ENCODE results near the gene COX8A.

COX8A gene

DNA sequence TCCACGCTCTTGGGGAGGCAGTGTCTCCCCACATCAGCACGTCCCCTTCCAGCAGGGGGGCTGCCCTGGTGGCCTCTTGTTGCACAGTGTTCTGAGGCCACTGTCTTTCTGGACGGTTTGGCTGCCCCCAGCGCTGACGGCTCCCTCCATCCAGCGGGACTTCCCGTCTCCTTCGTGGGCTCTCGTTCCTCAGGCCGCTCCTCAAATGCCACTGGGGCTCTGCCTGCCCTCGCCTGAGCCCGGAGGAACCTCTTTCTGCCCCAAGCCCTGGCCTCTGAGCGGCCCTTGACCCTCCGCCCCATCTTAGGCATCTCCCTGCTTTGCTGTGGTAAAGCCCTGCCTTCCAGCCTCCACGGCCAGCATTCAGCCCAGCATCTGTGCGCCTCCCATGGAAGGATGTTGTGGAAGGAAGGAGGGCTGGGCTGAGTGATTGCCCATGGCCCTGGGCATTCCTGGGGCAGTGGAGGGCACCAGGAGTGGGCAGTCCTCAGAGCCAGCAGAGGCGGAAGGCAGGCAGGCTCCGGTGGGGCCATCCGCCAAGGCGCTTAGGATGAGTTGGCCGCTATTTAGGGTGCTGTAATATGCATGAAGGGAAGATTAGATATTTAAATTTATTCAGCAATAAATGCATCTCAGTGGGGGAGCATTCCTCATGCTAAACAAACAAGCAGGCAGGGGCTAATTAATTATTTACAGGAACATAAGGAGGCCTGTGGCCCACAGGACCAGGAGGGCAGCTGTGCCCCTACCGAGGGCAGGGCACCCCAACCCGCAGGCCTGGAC, 29.6 kb downstream of the COX8A start:
- Histone ChIP-seq H2AFZ (ENCODE audit: low read depth, low read length, severe bottlenecking) (no peak overlapping the region), H3K9ac (ENCODE audit: low read length) (no peak overlapping the region), H3F3A (ENCODE audit: insufficient read depth) (no peaks in the 10 kb centered on the region), H3K36me3 (ENCODE audit: low read length) (no peaks in the 10 kb centered on the region), H3K9me3 (ENCODE audit: insufficient read depth, low read length) (no peaks in the 10 kb centered on the region), H3K27ac (ENCODE audit: low read depth, low read length) (no peak overlapping the region), H3K4me3 (ENCODE audit: insufficient read depth, low read length, poor library complexity, severe bottlenecking) (no peak overlapping the region), H3K9me2 (replicated peaks; ENCODE audit: insufficient read depth, low read length) (no peaks in the 10 kb centered on the region), H3K27me3 (ENCODE audit: low read length) (no peaks in the 10 kb centered on the region), H4K20me1 (ENCODE audit: low read depth, low read length) (no peaks in the 10 kb centered on the region), H3K4me2 (ENCODE audit: low read depth, low read length, poor library complexity, severe bottlenecking) (no peak overlapping the region), H3K79me2 (ENCODE audit: insufficient read depth, low read length) (no peaks in the 10 kb centered on the region)
- TF ChIP-seq EZH2phosphoT487 (conservative IDR thresholded peaks at IDR 0.05; ENCODE audit: low read length), result no peak
- TF ChIP-seq CTCF (IDR thresholded peaks at IDR 0.05; ENCODE audit: insufficient read depth, low read length, poor library complexity, severe bottlenecking), result no peak

DNA sequence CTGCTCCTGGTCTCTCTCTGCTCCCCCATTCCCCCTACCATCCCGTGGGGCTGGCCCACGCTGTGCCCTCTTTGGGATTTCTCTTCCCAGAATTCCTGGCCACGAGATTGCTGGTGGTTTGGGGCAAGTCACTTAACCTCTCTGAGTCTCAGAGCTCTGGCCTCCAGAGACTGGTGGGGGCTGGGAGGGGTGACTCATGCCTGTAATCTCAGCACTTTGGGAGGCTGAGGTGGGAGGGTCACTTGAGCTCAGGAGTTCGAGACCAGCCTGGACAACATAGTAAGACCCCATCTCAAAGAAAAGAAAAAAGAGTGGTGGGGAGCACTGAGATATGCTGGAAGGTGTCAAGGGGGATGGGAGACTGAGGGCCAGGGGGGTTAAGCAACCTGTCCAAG, 30.2 kb downstream of the COX8A start:
- H3F3A ChIP-seq (ENCODE audit: insufficient read depth), result no peaks in the 10 kb centered on the region
- H3K9me3 ChIP-seq (ENCODE audit: insufficient read depth, low read length), result no peaks in the 10 kb centered on the region
- no peak for TF ChIP-seq CTCF (IDR thresholded peaks at IDR 0.05; ENCODE audit: insufficient read depth, low read length, poor library complexity, severe bottlenecking)
- no peak for TF ChIP-seq EZH2phosphoT487 (conservative IDR thresholded peaks at IDR 0.05; ENCODE audit: low read length)
- H3K27ac ChIP-seq (ENCODE audit: low read depth, low read length), result no peak overlapping the region
- no peak overlapping the region for H3K4me3 ChIP-seq (ENCODE audit: insufficient read depth, low read length, poor library complexity, severe bottlenecking)
- H3K4me2 ChIP-seq (ENCODE audit: low read depth, low read length, poor library complexity, severe bottlenecking), result no peak overlapping the region
- no peaks in the 10 kb centered on the region for H3K27me3 ChIP-seq (ENCODE audit: low read length)
- no peak overlapping the region for H3K9ac ChIP-seq (ENCODE audit: low read length)
- no peaks in the 10 kb centered on the region for H3K79me2 ChIP-seq (ENCODE audit: insufficient read depth, low read length)
- no peaks in the 10 kb centered on the region for H3K36me3 ChIP-seq (ENCODE audit: low read length)
- no peak overlapping the region for H2AFZ ChIP-seq (ENCODE audit: low read depth, low read length, severe bottlenecking)
- no peaks in the 10 kb centered on the region for H3K9me2 ChIP-seq (replicated peaks; ENCODE audit: insufficient read depth, low read length)
- no peaks in the 10 kb centered on the region for H4K20me1 ChIP-seq (ENCODE audit: low read depth, low read length)

DNA sequence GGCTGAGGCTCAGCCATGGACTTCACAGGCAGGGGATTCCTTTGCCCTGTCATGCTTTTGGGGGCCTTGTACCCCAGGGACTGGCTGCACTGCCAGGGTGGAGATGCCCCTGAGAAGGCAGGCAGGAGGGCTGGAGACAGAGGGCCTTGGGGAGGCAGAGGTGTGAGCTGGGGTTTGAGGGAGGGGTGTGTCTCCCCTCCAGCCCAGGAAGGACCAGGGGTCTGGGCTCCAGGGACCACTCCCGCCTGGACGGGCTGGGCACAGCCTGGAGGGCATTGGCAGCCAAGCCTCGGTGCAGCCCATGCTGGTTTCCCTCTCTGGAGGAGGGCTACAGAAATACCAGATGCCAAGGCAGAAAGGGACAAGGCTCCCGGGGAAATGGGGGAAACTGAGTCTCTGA, 31.3 kb downstream of the COX8A start:
- Histone ChIP-seq H3K9me3 (ENCODE audit: insufficient read depth, low read length) (peaks cover 7% of the 10 kb centered on the region; the same call in 1 of the 2 replicates), H3K4me2 (ENCODE audit: low read depth, low read length, poor library complexity, severe bottlenecking) (no peak overlapping the region), H3K9me2 (replicated peaks; ENCODE audit: insufficient read depth, low read length) (no peaks in the 10 kb centered on the region), H3K27me3 (ENCODE audit: low read length) (no peaks in the 10 kb centered on the region), H2AFZ (ENCODE audit: low read depth, low read length, severe bottlenecking) (no peak overlapping the region), H3K36me3 (ENCODE audit: low read length) (no peaks in the 10 kb centered on the region), H3K4me3 (ENCODE audit: insufficient read depth, low read length, poor library complexity, severe bottlenecking) (no peak overlapping the region), H3K79me2 (ENCODE audit: insufficient read depth, low read length) (no peaks in the 10 kb centered on the region), H3F3A (ENCODE audit: insufficient read depth) (no peaks in the 10 kb centered on the region), H3K9ac (ENCODE audit: low read length) (no peak overlapping the region), H3K27ac (ENCODE audit: low read depth, low read length) (no peak overlapping the region), H4K20me1 (ENCODE audit: low read depth, low read length) (no peaks in the 10 kb centered on the region)
- TF ChIP-seq CTCF (IDR thresholded peaks at IDR 0.05; ENCODE audit: insufficient read depth, low read length, poor library complexity, severe bottlenecking) (no peak), EZH2phosphoT487 (conservative IDR thresholded peaks at IDR 0.05; ENCODE audit: low read length) (no peak)

All from SU-DHL-6 (cell line).